HepG2 (cell line): Measurements from ENCODE around the gene CHIC2.

Experiments used
- CBX5 ChIP-seq: sonication (generic); formaldehyde crosslinking; IDR thresholded peaks from 2 replicates; pipeline ENCODE4 v1.4.0; 2020; ENCODE audit warnings: missing genetic modification reagents, borderline replicate concordance
- CTCF ChIP-seq: sonication (generic); formaldehyde crosslinking; IDR thresholded peaks from 2 replicates; pipeline ENCODE4 v1.5.0; 2020; ENCODE audit warnings: mild to moderate bottlenecking, missing genetic modification reagents, moderate library complexity
- EP300 ChIP-seq, 3 experiments: sonication (generic) in 1 of 3; formaldehyde crosslinking in 1 of 3; IDR thresholded peaks; 2 replicates each; pipeline versions ENCODE4 v1.5.1 to v1.6.1; 2011 to 2020; ENCODE audit warnings: low read depth in 2 of 3, low read length in 2 of 3, borderline replicate concordance in 1 of 3, improper control_type of control experiment in 1 of 3, mild to moderate bottlenecking in 1 of 3, missing genetic modification reagents in 1 of 3, moderate library complexity in 1 of 3
- HNRNPK ChIP-seq: fragments of 200-400 bp; formaldehyde crosslinking; IDR thresholded peaks from 2 replicates; pipeline ENCODE4 v1.6.1; 2018; ENCODE audit warnings: low read length, low read depth, moderate library complexity, mild to moderate bottlenecking; ENCODE audit not compliant: poor library complexity, severe bottlenecking
- KAT7 ChIP-seq: IDR thresholded peaks from 2 replicates; pipeline ENCODE4 v1.6.1; 2018; ENCODE audit warnings: borderline replicate concordance, missing compliant biosample characterization
- POLR2A ChIP-seq, 2 experiments: IDR thresholded peaks; 2 replicates each; pipeline ENCODE4 v1.6.1; 2011; ENCODE audit warnings: low read depth in 2 of 2, low read length in 2 of 2, mild to moderate bottlenecking in 1 of 2, moderate library complexity in 1 of 2; ENCODE audit not compliant: insufficient read depth in 1 of 2
- RAD21 ChIP-seq: fragments of 450-650 bp; formaldehyde crosslinking; IDR thresholded peaks from 2 replicates; pipeline ENCODE4 v1.5.0; 2020; ENCODE audit warnings: mild to moderate bottlenecking
- STAT5B ChIP-seq: sonication (generic); formaldehyde crosslinking; IDR thresholded peaks from 2 replicates; pipeline ENCODE4 v1.4.0; 2020; ENCODE audit warnings: missing genetic modification reagents
- ZNF205 ChIP-seq: IDR thresholded peaks from 2 replicates; pipeline ENCODE4 v1.6.1; 2018; ENCODE audit warnings: missing biosample characterization, missing genetic modification reagents
- ZNF317 ChIP-seq: sonication (generic); formaldehyde crosslinking; IDR thresholded peaks from 2 replicates; pipeline ENCODE4 v1.5.0; 2020; ENCODE audit warnings: mild to moderate bottlenecking, missing genetic modification reagents
- ZNF740 ChIP-seq: sonication (generic); formaldehyde crosslinking; IDR thresholded peaks from 2 replicates; pipeline ENCODE4 v1.4.0; 2020; ENCODE audit warnings: missing genetic modification reagents
- ZNF747 ChIP-seq: sonication (generic); formaldehyde crosslinking; IDR thresholded peaks from 2 replicates; pipeline ENCODE4 v1.8.1; 2023; ENCODE audit warnings: missing genetic modification reagents, mild to moderate bottlenecking, borderline replicate concordance

- TF ChIP-seq CTCF (CRISPR knock-in tag) (no peak), ZNF747 (CRISPR knock-in tag) (no peak), RAD21 (CRISPR knock-in tag) (no peak), CBX5 (CRISPR knock-in tag) (no peak), KAT7 (CRISPR knock-in tag) (no peak), HNRNPK (no peak), EP300 (IDR thresholded peaks at IDR 0.05; ENCODE audit: low read depth in 2 of 2, low read length in 2 of 2) (no peak), EP300 (CRISPR knock-in tag; IDR thresholded peaks at IDR 0.05; ENCODE audit: borderline replicate concordance) (no peak), ZNF740 (CRISPR knock-in tag) (no peak), ZNF205 (CRISPR knock-in tag) (no peak), ZNF317 (CRISPR knock-in tag) (no peak), STAT5B (CRISPR knock-in tag) (no peak), POLR2A (IDR thresholded peaks at IDR 0.05; ENCODE audit: insufficient read depth in 1 of 2, low read depth in 2 of 2, low read length in 2 of 2) (no peak)
These were observed 47.9 kb downstream of the CHIC2 start for GRCh38 chr4:54016504-54016903.
